HG03159 (cell line): Measurements from ENCODE around the gene CCDC69.
A peak's percentile ranks its signal among the peaks of the same experiment; 100 is the strongest.

ENCODE experiments used
- ATAC-seq: cut with Tn5 transposase; IDR thresholded peaks from one replicate; pipeline ENCODE4 v1.9.1; 2021; ENCODE audit warnings: mild to moderate bottlenecking, moderate library complexity; ENCODE audit not compliant: unreplicated experiment

CCDC69 gene

DNA sequence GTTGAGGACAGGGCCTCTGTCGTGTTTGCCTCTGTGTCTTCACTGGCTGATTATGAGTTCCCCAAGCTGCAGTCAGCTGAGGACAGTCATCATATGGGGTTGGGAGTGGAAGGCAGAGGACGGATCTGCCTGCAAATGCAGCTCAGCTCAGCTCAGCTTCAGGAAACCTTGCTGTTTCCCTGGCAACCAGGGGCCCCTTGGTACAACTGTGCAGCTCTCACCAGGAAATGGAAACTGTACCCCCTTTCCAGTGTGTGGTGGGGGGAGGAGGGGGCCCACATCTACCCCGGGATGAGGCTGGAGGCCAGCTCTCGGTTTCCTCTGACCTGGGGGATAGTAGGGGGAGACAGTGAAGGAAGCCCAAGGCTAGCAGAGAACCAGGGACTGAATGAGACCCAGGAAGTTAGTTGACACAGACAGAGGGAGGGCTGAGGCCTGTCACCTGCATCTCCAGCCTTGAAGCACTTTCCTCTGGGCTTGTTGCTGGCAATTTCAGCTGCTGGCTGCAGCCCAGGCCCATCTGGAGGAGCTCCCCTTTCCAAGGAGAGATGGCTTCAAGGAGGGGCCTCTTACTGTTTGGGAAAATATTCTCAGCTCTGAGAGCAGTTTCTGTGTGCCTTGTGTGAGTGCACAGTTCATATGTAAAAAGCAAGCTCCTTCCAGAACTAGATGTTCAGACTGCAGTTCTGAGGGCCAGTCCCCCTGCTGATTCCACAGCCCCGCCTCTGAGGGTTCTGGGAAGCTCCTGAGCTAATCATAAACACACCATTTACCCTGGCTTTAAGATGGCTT, 73.2 kb downstream of the CCDC69 start:
- peak; percentile 70 for ATAC-seq

DNA sequence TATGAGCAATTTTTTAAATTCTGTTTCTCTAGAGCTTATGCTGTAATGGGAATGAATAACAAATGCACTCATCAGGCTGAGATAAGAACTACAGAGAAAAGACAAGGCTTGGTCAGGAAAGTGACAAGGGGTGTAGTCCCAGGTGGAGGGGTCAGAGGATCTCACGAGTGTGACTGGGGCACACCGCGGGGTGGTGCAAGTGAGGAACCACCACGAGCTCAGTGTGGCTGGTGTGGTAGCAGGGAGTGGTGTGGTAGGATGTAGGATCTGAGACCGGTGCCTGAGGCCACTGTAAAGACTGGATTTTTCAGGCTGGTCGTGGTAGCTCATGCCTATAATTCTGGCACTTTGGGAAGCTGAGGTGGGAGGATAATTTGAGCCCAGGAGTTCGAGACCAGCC, 75.3 kb downstream of the CCDC69 start:
- ATAC-seq: no peak

DNA sequence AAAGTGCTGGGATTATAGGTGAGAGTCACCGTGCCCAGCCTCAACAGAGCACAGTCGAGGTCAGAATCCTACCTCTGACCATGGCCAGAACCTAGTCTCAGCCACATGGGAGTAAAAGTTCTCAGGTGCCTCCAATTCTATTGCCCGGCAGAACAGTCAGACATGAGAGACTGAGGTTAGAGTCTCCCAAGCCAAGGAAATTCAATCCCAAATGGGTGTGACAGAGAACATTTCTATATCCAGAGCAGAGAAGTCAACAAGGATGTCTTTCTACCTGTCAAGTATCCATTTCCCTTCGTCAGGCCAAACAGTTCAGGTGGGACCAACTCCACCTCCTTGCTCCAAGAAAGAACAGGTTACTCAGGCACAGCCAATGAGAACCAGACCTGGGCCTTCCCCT, 76.9 kb downstream of the CCDC69 start:
- no peak for ATAC-seq

DNA sequence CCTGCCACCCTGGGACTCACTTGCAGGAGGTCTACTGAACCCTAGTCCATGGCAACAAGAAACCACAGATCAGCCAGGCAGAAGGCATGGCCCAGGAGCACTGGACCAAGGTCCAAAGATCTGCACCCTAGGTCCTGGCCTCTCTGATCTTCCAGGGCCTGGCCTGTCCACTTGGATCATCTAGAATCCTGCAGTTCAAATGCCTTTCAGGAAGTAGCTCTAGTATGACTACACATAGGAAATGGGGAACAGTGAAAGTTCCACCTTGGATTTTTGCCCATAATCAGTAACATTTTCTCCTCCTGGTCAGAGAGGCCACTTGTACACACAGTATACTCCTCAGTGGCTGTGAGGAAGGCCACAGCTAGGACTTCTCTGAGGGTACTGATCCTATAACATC, 77.8 kb downstream of the CCDC69 start:
- ATAC-seq: no peak

DNA sequence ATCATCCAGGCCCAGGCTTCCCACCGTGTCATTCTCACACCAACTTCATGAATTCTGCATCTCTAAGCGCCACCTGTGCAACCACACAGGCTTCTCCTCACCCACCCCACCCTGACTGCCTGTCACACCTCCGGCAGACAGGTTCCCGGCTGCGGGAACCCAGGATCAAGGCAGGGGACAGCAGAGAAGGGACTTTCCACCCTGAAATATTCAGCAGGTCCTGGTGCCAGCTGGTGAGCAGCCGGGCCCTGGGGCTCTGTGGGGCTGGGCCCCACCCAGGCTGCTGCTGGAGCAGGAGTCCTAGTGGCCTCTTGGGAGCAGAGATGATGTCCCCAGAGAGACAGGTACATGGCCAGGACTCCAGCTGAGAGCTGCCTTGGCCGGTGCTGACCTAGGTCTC, 79.0 kb downstream of the CCDC69 start:
- no peak for ATAC-seq

DNA sequence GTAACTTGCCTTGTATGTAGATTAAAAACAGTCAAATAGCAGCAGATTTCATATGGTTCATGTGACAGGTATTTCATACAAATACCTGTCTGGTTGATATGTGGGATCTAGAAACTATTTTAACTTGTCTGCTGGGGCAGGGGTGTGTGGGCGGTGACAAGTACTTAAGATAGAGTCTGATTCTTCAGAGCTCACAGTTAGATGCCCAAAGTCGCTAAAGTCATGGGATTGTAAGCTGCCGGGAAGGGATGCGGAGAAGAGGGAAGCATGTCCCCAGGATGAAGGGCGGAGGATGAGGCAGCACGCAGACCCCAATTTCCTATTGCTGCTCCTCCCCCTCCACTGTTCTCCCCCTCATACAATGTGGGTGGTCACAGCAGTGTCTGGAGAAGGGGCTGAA, 79.6 kb downstream of the CCDC69 start:
- no peak for ATAC-seq

DNA sequence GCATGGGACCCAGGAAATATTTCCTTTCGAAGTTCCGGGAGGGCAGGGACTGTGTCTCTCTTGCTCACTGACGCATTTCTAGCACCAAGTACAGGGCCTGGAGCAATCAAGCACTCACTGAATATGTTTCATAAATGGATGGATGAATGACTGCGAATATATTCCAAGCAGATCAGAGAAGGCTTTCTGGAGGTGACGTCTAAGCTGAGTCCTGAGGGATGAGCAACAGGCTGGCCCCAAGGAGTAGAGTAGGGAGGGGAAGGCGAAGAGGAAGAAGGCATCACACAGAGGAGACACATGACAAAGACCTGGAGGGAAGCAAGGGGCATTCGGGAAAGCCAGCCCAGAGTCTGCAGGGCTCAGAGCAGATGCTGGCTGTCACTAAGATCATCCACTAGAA, 80.2 kb downstream of the CCDC69 start:
- no peak for ATAC-seq

DNA sequence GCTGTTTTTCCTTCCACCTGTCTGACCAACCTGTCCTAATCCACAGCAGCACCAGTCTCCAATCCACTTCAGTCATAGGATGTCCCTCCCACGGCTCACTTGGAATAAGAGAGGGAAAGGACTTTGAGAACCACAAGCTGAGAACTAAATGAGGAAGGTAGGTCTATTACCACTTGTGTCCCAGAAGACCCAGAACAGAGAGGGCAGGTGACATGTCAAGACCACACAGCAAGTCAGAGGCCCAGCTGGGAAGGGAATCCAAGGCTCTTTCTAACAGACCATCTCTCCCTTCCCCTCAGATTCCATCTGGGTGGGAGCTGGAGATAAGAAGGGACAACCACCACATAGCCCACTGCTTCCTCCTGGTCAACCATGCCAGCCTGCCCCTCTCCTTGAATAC, 81.0 kb downstream of the CCDC69 start:
- no peak for ATAC-seq

DNA sequence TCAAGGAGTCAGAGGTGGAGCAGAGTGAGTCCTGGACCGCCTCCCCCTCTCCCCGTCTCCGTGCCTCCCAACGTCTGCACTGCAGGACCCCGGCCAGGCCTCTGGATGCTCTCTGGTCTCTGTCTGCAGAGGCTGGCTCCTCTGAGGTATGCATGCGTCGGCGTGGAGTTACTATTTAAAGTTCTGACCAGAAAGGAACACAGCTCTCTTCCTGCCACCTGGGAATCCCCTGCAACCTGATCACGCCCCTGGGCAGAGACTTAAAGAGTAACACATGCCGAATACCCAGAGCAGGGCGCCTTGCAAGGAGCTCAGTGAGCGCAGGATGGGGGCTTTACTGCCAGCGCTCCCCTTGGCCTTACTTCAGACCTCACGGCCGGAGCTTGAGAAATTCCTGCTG, 82.4 kb downstream of the CCDC69 start:
- peak; percentile 89 for ATAC-seq

DNA sequence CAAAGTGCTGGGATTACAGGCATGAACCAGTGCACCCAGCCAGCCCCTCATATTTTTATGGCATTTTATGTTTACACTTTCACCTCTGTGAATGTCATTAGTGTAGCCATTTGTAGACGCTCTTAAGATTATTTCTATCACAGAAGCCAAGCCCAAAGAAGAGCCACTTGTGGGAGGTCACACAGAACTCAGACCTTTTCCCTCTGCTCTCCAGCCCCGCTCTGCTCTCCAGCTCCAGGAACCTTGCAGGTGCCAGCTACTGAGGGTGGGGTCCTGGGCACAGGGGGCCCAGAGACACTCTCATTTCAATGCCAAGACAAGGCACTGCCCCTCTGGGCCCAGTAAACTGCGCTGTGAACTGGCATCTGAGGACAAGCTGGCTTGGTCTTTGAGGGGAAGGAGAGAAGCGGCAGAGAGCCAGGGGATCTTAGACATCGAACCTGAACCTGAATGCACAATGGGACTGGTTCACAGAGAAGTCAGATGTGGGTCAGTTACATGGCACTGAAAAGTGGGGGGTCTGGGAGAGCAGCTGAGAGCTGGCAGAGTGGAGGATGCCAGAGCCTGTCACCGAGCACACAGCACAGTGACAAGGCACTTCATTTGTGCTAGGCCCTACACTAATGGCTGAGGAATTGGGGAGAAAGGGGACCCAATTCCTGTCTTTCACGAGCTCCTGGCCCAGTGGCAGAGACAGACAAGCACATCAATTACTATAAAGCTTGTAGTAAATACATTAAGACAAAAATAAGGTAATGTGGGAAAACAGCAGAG, 83.0 kb downstream of the CCDC69 start:
- ATAC-seq: no peak

DNA sequence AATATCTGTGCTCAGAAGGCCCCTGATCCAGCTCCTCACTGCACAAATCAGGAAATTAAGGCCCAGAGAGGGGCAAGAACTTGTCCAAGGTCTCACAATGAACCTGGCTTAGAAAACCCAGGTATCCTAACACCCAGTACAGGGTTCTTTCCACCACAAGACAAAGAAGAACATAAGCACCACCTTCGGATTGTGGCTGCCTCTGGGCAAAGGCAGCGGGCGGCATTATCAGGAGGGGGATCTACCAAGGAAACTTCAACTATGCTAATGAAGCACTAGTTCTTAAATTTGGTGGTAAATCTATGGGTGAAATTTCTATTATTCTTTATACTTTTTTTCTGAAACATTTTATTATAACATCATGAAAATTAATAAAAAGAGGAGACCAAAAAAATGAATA, 84.2 kb downstream of the CCDC69 start:
- ATAC-seq: no peak

DNA sequence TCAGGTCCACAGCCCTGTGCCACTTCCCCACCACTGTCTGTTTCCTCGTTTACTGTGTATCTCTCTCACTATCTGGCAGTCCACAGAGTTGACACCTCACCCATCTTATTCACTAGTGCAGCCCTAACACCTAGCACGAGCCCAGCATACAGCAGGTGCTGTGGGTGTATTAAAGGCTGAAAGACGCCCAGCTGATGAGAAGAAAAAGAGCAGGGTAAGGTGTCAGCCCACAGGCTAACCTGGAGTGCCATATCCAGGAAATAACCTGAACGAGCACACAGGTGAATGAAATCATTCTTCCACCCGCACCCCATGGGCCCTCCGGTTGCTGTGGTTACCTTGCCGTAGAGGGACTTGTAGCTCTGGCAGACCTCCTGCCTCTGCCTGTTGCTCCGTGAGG, 84.9 kb downstream of the CCDC69 start:
- no peak for ATAC-seq

DNA sequence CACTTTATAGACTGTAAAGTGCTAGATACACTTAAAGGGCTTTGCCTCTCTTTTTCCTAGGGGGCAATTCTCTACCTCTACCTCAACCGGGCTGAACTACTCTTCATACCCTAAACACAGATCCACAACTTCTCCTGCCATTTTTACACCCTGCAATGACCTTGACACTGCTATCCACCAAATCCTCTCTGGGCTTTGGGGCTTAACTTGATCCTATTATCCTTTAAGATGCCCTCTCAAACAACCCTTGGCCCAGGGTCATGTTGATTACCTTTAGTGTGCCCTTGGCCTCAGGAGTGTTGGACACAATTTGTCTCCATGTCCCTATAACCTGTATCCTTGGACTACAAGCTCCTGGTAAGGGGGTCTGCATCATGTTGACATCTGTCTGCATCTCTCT, 85.8 kb downstream of the CCDC69 start:
- ATAC-seq: no peak

DNA sequence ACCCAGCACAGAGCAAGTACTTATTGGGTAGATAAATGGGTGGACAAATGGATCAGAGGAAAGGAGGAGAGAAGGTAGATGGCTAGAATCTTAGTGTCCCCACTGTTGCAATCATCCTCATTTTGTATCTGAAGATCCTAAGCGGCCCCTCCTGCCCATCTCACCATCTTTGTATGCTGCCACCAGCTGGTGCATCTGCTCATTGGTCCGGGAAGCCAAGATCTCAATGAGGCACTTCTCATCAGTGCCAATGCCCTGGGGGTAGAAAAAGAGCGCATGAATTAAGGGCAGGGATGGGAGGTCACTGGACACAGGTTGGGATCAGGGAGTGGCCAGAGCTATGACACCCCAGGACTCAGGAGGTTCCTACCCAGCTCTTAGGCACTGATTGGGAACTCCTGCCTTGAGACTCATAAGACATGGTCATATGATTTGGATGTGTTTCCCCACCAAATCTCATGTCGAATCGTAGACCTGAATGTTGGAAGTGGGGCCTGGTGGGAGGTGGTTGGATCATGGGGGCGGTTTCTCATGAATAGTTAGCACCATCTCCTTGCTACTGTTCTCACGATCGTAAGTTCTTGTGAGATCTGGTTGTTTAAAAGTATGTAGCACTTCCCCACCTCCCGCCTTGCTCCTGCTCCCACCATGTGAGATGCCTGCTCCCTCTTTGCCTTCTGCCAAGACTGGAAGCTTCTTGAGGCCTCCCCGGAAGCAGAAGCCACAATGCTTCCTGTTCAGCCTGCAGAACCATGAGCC, 86.6 kb downstream of the CCDC69 start:
- ATAC-seq: no peak

DNA sequence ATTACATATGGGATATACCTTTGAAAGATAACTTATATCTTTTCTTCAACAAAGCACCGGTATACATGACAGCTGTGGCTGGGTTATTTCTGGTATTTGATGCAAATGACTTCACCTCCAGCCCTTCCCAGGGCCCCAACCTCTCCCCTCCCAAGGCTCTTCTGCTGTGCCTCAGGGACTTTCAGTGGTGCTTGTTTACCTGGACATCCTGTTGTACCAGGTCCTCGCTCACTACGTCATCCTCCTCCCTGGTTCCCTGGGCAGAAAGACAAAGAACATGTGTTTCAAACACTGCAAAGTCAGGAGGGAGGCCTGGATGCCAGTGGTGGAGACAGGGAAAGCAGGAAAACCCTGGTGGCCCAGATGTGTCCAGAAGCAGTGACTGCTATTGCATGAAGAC, 89.7 kb downstream of the CCDC69 start:
- no peak for ATAC-seq

DNA sequence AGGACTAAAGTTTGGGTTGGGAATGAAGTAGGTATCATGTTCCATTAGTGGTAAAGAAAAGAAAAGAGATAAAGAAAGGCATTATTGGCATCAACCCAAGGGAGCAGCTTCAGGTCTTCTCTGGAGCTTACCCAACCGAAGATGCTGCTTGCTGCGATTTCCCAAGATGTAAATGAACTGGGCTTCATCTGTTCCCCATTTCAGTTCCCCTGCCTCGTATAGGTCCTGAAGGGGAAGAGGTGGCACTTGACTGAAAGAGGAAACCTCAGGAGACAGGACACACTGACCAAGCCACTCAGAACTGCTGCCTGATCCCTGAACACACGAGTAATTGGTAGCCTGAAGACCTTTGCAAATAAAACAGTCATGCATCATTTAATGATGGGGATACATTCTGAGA, 90.9 kb downstream of the CCDC69 start:
- ATAC-seq: no peak
